Esophagus squamous epithelium (tissue), 5 donors: ENCODE results near the gene DHRS1. TPM values are rescaled to one million over a fixed set of nuclear protein-coding genes. Genes with fewer than 3 reads are reported as not detected.
A peak's percentile ranks its signal among the peaks of the same experiment; 100 is the strongest.

Experiments used
- DNase-seq: peaks from one replicate; lab custom pipeline; 2025; lab: John Stamatoyannopoulos, UW
- H3K27ac ChIP-seq, 4 donors: fragments of 200-600 bp; sonication (generic); one replicate each; pipeline ENCODE4 v1.5.1; 2016 to 2019; ENCODE audit warnings: mild to moderate bottlenecking in 1 of 4
- H3K27me3 ChIP-seq, 4 donors: fragments of 200-600 bp; sonication (generic); 1 replicate in 3 of 4; 2 replicates in 1 of 4; pipeline versions ENCODE4 v1.5.1 to v1.6.0; 2017 to 2021; ENCODE audit warnings: antibody characterized with exemption in 1 of 4
- H3K36me3 ChIP-seq, 3 donors: fragments of 200-600 bp; sonication (generic); one replicate each; pipeline ENCODE4 v1.5.1; 2016 to 2019
- H3K4me1 ChIP-seq, 3 donors: fragments of 200-600 bp; sonication (generic); one replicate each; pipeline ENCODE4 v1.5.1; 2017 to 2019
- H3K4me3 ChIP-seq, 4 donors: fragments of 200-600 bp; sonication (generic); 1 replicate in 3 of 4; 2 replicates in 1 of 4; pipeline ENCODE4 v1.5.1; 2016 to 2019; ENCODE audit warnings: mild to moderate bottlenecking in 2 of 4, moderate library complexity in 1 of 4
- H3K9me3 ChIP-seq, 3 donors: fragments of 200-600 bp; sonication (generic); one replicate each; pipeline ENCODE4 v1.5.1; 2016 to 2019
- POLR2A ChIP-seq, 4 donors: fragments of 450-650 bp; IDR thresholded peaks; one replicate each; pipeline ENCODE4 v1.6.1; 2017; ENCODE audit warnings: antibody characterized with exemption in 4 of 4, mild to moderate bottlenecking in 4 of 4, moderate library complexity in 3 of 4
- WGBS, 2 donors: methylation state at CpG; one replicate each; pipeline ENCODE4 v1.1.5; 2018; 5-methylcytosine and 5-hydroxymethylcytosine counted together
- intact Hi-C: fragments of 100-400 bp; cut with DNase I; formaldehyde crosslinking; loops from one replicate; pipeline ENCODE4 v1.15.0; 2022
- total RNA-seq, 4 donors: library from RNA; depleted of rRNA; stranded (reverse); fragments of >200 nt; gene quantifications; one replicate each; pipeline ENCODE4 v1.1.0, GENCODE V29; 2016
- TF ChIP-seq, protein P1 (sequence below), 6 experiments: fragments of 450-650 bp in 4 of 6; fragments of 200-600 bp in 2 of 6; sonication (generic) in 2 of 6; IDR thresholded peaks; one replicate each; pipeline ENCODE4 v1.5.1; 2016 to 2019; ENCODE audit warnings: antibody characterized with exemption in 6 of 6, mild to moderate bottlenecking in 4 of 6, moderate library complexity in 4 of 6
- donor health status: DM: yes; HTN: yes; CAD: no.

The DHRS1 gene
- total RNA-seq, 4 donors from 2014 or later = 81.6 to 164 (median 101) TPM

DNA sequence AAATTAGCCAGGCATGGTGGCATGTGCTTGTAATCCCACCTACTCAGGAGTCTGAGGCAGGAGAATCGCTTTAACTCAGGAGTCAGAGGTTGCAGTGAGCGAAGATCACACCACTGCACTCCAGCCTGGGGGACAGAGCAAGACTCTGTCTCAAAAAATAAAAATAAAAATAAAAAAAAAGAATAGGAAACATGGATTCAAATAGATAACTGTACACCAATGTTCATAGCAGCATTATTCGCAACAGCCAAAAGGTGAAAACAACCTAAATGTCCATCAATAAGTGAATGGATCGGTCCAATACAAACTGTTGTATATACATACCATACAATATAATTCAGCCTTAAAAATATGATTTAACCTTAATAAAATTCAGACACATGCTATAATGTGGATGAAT, 43.3 kb upstream of the DHRS1 start:
- Histone ChIP-seq H3K27me3 (peaks cover 0 to 15% (median 0%) of the 10 kb centered on the region in 4 donors), H3K36me3 (peaks cover 0 to 8% (median 0%) of the 10 kb centered on the region in 3 donors), H3K4me1 (peaks cover 8 to 37% (median 18%) of the 10 kb centered on the region in 3 donors), H3K9me3 (no peaks in the 10 kb centered on the region), H3K27ac (no peak overlapping the region), H3K4me3 (no peak overlapping the region)
- intact Hi-C loops = no loop called here
- no peak for TF ChIP-seq POLR2A (IDR thresholded peaks at IDR 0.05)
- TF ChIP-seq, protein P1, sequence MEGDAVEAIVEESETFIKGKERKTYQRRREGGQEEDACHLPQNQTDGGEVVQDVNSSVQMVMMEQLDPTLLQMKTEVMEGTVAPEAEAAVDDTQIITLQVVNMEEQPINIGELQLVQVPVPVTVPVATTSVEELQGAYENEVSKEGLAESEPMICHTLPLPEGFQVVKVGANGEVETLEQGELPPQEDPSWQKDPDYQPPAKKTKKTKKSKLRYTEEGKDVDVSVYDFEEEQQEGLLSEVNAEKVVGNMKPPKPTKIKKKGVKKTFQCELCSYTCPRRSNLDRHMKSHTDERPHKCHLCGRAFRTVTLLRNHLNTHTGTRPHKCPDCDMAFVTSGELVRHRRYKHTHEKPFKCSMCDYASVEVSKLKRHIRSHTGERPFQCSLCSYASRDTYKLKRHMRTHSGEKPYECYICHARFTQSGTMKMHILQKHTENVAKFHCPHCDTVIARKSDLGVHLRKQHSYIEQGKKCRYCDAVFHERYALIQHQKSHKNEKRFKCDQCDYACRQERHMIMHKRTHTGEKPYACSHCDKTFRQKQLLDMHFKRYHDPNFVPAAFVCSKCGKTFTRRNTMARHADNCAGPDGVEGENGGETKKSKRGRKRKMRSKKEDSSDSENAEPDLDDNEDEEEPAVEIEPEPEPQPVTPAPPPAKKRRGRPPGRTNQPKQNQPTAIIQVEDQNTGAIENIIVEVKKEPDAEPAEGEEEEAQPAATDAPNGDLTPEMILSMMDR (IDR thresholded peaks at IDR 0.05) = no peak
- 74 to 98% methylated on average over 4 of the region's 4 CpGs for WGBS, 2 donors
- DNase-seq = no peak

DNA sequence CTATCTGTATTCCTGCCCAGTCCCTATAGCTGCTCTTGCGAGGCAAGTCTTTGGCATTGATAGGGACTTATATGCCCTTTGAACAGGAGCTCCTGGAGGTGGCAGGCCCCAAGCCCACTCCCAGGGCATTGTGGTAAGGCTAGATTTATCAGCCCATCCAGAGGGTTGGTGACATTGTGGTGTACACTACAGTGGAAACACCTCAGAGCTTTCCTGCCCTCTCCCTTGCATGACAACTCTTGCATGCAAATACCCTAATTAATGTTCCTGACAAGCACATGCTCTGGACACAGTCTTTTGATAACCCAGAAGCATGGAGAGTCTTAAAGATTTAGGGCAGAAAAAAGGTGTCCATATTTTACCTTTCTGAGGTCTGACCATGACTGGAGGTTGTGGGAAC, 41.0 kb upstream of the DHRS1 start:
- no peak for TF ChIP-seq POLR2A (IDR thresholded peaks at IDR 0.05)
- TF ChIP-seq, protein P1 (IDR thresholded peaks at IDR 0.05) = no peak
- Histone ChIP-seq H3K27ac (peak overlapping the region in 1 of 4 donors; percentile 78), H3K36me3 (peaks cover 0 to 30% (median 0%) of the 10 kb centered on the region in 3 donors), H3K27me3 (peaks cover 0 to 12% (median 0%) of the 10 kb centered on the region in 4 donors), H3K4me3 (no peak overlapping the region), H3K9me3 (no peaks in the 10 kb centered on the region), H3K4me1 (peaks cover 8 to 46% (median 13%) of the 10 kb centered on the region in 3 donors)
- intact Hi-C loops = no loop called here
- WGBS, 2 donors = no CpG with 5 or more reads among the region's 1 CpG
- no peak for DNase-seq

DNA sequence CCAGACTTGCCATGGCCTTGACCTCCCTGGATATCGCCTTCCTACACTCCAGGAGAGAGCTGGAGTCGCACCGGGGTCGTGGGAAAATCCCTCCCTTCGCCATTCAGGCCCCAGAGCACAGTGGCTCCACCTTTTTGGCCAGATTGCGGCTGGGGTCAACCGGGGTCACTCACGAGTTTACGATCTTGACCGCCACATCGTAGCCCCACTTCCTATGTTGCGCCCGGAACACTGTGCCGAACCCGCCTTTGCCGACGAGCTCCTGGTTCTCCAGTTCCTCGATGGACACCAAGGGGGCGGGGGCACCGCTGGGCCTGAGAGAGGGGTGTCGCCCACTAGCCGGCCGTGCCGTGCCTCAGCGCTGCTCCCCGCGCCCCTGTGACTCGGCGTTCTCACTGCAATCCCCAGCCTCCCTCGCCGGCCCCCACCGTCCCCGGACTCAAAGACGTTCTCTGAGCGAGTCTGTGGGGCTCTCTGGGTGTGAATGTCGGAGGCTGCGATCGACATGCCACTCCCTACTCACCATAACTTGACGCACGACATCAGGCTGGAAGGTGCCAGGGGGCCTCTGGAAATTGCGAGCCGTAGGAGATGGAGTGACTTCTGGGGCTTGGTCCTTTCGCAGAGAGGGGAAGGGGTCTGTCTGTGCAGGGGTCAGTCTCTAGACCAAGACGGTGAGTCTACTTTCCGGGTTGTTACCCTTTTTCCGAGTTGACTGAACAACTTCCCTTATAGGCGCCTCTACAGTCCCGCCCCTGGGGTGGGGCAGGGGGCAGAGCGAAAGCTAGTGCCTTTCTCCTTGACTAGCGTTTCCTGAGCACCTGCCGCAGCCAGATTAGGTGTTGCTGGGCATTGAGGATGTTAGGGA, 39.9 kb upstream of the DHRS1 start, which contains the start of gene RIPK3:
Gene RIPK3, minus strand, starts transcription at position 708 of the 868 bp plus-strand sequence. Its CDS starts 165 bp downstream, at position 543.
- intact Hi-C loops = no loop called here
- H3K36me3 ChIP-seq = peaks cover 0 to 30% (median 0%) of the 10 kb centered on the region in 3 donors
- H3K27ac ChIP-seq = peak within 1 kb of the TSS; percentile 67 to 78 (median 72)
- DNase-seq = no peak
- H3K4me1 ChIP-seq = peaks cover 15 to 57% (median 19%) of the 10 kb centered on the region in 3 donors
- H3K4me3 ChIP-seq = peak within 1 kb of the TSS; percentile 42 to 73 (median 54)
- no peaks in the 10 kb centered on the region for H3K9me3 ChIP-seq
- 15 to 18% methylated on average over 12 to 31 of the region's 51 CpGs for WGBS, 2 donors
- peak in 1 of 4 donors; percentile 47 for TF ChIP-seq POLR2A (IDR thresholded peaks at IDR 0.05)
- TF ChIP-seq, protein P1 (IDR thresholded peaks at IDR 0.05) = no peak
- peaks cover 0 to 17% (median 2%) of the 10 kb centered on the region in 4 donors for H3K27me3 ChIP-seq

DNA sequence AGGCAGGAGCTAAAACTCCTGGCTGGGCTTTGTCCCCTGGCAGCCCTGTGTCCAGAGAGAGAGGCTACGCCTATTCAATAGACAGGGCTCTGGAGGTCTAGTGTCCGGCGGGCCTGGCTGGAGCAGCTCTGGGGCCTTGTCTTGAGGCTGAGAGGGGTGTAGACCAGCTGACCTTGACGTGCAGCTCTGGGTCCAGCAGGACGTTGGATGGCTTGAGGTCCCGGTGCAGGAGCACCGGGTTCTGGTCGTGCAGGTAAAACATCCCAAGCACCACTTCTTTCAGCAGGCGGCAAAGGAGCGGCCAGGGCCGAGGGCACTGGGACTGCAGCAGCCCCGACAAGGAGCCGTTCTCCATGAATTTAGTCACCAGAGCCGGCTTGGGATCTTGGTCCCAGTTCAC, 39.3 kb upstream of the DHRS1 start:
- TF ChIP-seq, protein P1 (IDR thresholded peaks at IDR 0.05) = no peak
- TF ChIP-seq POLR2A (IDR thresholded peaks at IDR 0.05) = no peak
- no peak for DNase-seq
- whole genome bisulfite sequencing, 2 donors = 74 to 82% methylated on average over 7 of the region's 14 CpGs
- H3K4me1 ChIP-seq = peaks cover 22 to 64% (median 26%) of the 10 kb centered on the region in 3 donors
- intact Hi-C loops = no loop called here
- H3K36me3 ChIP-seq = peaks cover 0 to 30% (median 0%) of the 10 kb centered on the region in 3 donors
- no peaks in the 10 kb centered on the region for H3K9me3 ChIP-seq
- H3K27me3 ChIP-seq = peaks cover 0 to 23% (median 5%) of the 10 kb centered on the region in 4 donors
- H3K27ac ChIP-seq = peak overlapping the region in 2 of 4 donors; percentile 67 to 78
- peak overlapping the region; percentile 42 to 73 (median 54) for H3K4me3 ChIP-seq

DNA sequence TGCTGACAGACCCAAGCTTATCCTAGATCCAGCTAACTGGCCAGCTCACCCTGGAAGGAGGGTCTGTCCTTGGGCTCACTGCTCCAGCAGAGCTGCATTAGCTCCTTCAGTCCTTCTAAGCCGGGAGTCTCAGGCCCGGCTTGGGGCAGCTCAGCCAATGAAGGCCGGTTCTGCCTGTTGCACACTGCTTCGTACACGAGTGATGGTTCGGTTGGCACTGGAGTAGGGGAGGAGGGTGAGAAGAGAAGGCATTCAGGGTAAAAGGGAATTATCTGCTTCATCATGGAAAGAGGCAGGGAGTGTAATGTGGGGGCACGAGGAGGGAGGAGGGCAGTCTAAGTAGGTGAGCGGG, 38.2 kb upstream of the DHRS1 start:
- H3K27ac ChIP-seq = no peak overlapping the region
- H3K9me3 ChIP-seq = no peaks in the 10 kb centered on the region
- peaks cover 0 to 33% (median 6%) of the 10 kb centered on the region in 4 donors for H3K27me3 ChIP-seq
- intact Hi-C loops = no loop called here
- no peak overlapping the region for H3K4me3 ChIP-seq
- 77 to 95% methylated on average over 2 to 3 of the region's 8 CpGs for WGBS, 2 donors
- H3K4me1 ChIP-seq = peaks cover 30 to 74% (median 36%) of the 10 kb centered on the region in 3 donors
- DNase-seq = no peak
- TF ChIP-seq, protein P1 (IDR thresholded peaks at IDR 0.05) = no peak
- no peak for TF ChIP-seq POLR2A (IDR thresholded peaks at IDR 0.05)
- H3K36me3 ChIP-seq = peaks cover 0 to 30% (median 0%) of the 10 kb centered on the region in 3 donors
